Measurements from ENCODE around the gene MAFF. TPM values are rescaled to one million over a fixed set of nuclear protein-coding genes. Genes with fewer than 3 reads are reported as not detected.

Gene MAFF
- total and polyA plus RNA-seq, 3 experiments from 2014 or later: 4.6 to 7.8 (median 7.4) TPM

DNA sequence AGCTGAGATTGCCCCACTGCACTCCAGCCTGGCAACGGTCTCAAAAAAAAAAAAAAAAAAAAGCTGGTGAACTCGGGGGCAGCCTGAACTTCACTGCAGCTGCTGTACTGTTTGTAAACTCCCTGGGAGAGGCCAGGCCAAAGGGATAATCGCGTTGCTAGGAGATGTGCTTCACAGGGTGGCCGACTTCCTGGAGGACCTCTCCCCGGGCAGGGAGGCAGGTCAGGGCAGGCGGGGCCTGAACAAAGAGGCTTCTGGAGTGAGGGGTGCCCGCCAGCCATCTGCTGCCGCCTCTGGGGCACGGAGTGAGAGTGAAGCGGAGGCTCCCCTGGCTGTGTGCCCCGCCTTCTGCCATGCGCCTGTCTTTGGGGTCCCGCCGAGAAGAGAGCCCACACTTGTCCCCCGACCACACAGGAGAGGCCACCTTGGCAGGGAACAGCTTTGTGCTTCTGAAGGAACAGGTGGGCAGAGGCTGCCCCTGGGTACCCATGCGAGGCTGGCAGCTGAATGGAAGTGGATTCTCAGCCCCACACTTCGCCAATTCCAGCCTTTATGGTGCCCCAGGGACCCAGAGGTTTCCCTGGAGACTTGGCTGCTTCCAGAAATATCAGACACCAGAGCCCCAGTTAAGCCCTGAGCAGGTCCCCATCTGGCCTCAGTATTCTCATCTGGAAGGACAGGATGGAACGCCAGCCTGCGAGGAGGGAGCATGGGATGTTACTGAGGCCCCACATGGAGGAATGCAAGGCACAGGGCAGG lies 41.4 kb downstream of the MAFF start:
- H3K4me1 ChIP-seq (ENCODE audit: insufficient read depth, low read length): no peaks in the 10 kb centered on the region
- H3K27ac Mint-ChIP-seq: peak overlapping the region in 2 of 8 donors; percentile 17 to 74
- H3K4me1 Mint-ChIP-seq: peaks cover 0 to 3% (median 2%) of the 10 kb centered on the region in 3 donors
- POLR2A ChIA-PET: interaction anchor here (0.6 kb wide), 1 partner anchor 15 kb away, joined by 4 read pairs; no protein-coding TSS in a partner anchor
- no peaks in the 10 kb centered on the region for H3K27me3 ChIP-seq (ENCODE audit: insufficient read depth, low read length, poor library complexity, severe bottlenecking)
- H3K27ac ChIP-seq (ENCODE audit: low read depth, low read length): no peak overlapping the region
- no peaks in the 10 kb centered on the region for H3K9me3 ChIP-seq (ENCODE audit: low read length)
- no peaks in the 10 kb centered on the region for H3K27me3 Mint-ChIP-seq
- no peak for DNase-seq
- H3K9me3 Mint-ChIP-seq: no peaks in the 10 kb centered on the region
- CTCF ChIA-PET: no interaction called here
- H3K4me3 Mint-ChIP-seq: no peak overlapping the region
- H3K36me3 Mint-ChIP-seq: peaks cover 8 to 66% (median 14%) of the 10 kb centered on the region in 3 donors
- no peak overlapping the region for H3K4me3 ChIP-seq (ENCODE audit: low read length)
- H3K36me3 ChIP-seq (ENCODE audit: insufficient read depth, low read length): no peaks in the 10 kb centered on the region

DNA sequence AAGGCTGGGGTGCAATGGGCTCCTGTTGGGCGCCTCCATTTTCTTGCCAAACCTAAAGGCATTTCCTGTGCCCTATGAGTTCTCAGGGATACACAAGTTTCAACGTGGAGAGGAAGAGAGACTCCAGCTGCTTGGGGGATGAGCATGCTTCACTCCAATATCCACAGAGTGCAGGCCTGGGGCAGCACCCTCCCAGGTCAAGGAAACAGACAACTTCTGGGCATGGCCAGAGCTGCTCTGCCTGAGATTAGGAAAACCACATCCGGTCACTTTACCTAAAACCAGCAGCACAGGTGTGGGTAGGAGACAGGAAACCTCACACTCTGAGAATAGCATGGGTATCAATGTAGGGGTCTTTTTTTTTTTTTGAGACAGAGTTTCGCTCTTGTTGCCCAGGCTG lies 42.3 kb downstream of the MAFF start:
- ChIA-PET CTCF (no interaction called here), POLR2A (no interaction called here)
- Mint-ChIP-seq H3K4me1 (peaks cover 0 to 6% (median 4%) of the 10 kb centered on the region in 3 donors), H3K27me3 (no peaks in the 10 kb centered on the region), H3K4me3 (no peak overlapping the region), H3K9me3 (no peaks in the 10 kb centered on the region), H3K36me3 (peaks cover 11 to 65% (median 18%) of the 10 kb centered on the region in 3 donors), H3K27ac (peak overlapping the region in 2 of 8 donors; percentile 74 to 75)
- DNase-seq: no peak
- H3K27ac ChIP-seq (ENCODE audit: low read depth, low read length): no peak overlapping the region
- H3K4me1 ChIP-seq (ENCODE audit: insufficient read depth, low read length): no peaks in the 10 kb centered on the region
- no peak overlapping the region for H3K4me3 ChIP-seq (ENCODE audit: low read length)
- no peaks in the 10 kb centered on the region for H3K9me3 ChIP-seq (ENCODE audit: low read length)
- H3K27me3 ChIP-seq (ENCODE audit: insufficient read depth, low read length, poor library complexity, severe bottlenecking): no peaks in the 10 kb centered on the region
- no peaks in the 10 kb centered on the region for H3K36me3 ChIP-seq (ENCODE audit: insufficient read depth, low read length)

DNA sequence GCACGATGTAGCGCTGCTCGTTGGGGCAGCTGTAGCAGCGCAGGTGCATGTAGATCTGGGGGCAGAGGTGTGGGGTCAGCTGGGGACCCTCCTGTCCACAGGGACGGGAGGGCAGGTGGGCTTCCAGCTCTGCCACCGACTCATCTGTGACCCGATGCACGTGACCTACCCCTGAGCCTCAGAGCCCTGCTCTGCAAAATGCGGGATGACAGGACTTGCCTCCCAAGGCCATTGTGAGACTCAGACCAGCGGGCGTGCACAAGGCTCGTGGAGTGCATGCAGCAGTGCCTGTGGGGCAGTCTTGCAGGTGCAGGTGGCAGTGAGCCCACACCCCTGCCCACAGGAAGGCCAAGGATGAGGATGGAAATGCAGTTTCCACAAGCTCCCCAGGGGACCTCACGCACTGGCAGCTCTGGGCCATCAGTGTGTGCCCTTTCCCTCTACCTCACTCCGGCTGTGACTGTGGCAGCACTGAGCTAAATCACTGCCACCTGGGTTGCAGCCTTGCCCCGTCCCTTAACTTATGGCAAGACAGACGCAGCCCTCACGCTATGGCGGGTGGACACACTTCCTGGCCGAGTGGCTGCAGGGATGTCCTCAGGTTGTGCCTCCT lies 44.4 kb downstream of the MAFF start:
- no peak overlapping the region for H3K27ac Mint-ChIP-seq
- no peak overlapping the region for H3K4me3 Mint-ChIP-seq
- Histone ChIP-seq H3K4me1 (ENCODE audit: insufficient read depth, low read length) (no peaks in the 10 kb centered on the region), H3K27me3 (ENCODE audit: insufficient read depth, low read length, poor library complexity, severe bottlenecking) (no peaks in the 10 kb centered on the region), H3K9me3 (ENCODE audit: low read length) (no peaks in the 10 kb centered on the region), H3K27ac (ENCODE audit: low read depth, low read length) (no peak overlapping the region), H3K4me3 (ENCODE audit: low read length) (no peak overlapping the region), H3K36me3 (ENCODE audit: insufficient read depth, low read length) (no peaks in the 10 kb centered on the region)
- CTCF ChIA-PET: no interaction called here
- peaks cover 5 to 59% (median 14%) of the 10 kb centered on the region in 3 donors for H3K36me3 Mint-ChIP-seq
- POLR2A ChIA-PET: no interaction called here
- DNase-seq: no peak
- H3K4me1 Mint-ChIP-seq: peaks cover 0 to 8% (median 4%) of the 10 kb centered on the region in 3 donors
- H3K27me3 Mint-ChIP-seq: no peaks in the 10 kb centered on the region
- no peaks in the 10 kb centered on the region for H3K9me3 Mint-ChIP-seq

DNA sequence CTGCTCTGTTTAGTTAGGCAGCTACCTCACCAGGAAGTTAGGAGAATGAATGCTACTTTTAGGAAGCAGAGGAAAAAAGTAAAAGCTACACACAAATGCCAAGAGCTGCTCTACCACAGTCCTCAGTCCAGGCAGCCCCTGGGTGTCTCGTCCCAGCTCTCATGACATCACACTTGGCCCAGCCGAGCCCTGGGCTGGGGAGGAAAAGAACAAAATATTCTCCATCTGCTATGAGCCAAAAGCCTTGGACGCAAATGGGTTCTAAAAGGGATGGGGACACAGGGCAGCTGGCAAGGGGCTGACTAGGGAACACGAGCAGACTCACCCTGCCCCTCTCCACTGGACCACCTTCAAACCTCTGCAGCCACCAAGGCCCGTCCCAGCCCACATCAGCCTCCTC lies 44.9 kb downstream of the MAFF start:
- Mint-ChIP-seq H3K9me3 (no peaks in the 10 kb centered on the region), H3K27ac (no peak overlapping the region), H3K27me3 (no peaks in the 10 kb centered on the region), H3K4me3 (no peak overlapping the region), H3K36me3 (peaks cover 5 to 58% (median 14%) of the 10 kb centered on the region in 3 donors), H3K4me1 (peaks cover 0 to 8% (median 4%) of the 10 kb centered on the region in 3 donors)
- ChIA-PET CTCF (no interaction called here), POLR2A (no interaction called here)
- H3K4me3 ChIP-seq (ENCODE audit: low read length): no peak overlapping the region
- no peak overlapping the region for H3K27ac ChIP-seq (ENCODE audit: low read depth, low read length)
- no peaks in the 10 kb centered on the region for H3K9me3 ChIP-seq (ENCODE audit: low read length)
- H3K36me3 ChIP-seq (ENCODE audit: insufficient read depth, low read length): no peaks in the 10 kb centered on the region
- DNase-seq: no peak
- no peaks in the 10 kb centered on the region for H3K27me3 ChIP-seq (ENCODE audit: insufficient read depth, low read length, poor library complexity, severe bottlenecking)
- no peaks in the 10 kb centered on the region for H3K4me1 ChIP-seq (ENCODE audit: insufficient read depth, low read length)

DNA sequence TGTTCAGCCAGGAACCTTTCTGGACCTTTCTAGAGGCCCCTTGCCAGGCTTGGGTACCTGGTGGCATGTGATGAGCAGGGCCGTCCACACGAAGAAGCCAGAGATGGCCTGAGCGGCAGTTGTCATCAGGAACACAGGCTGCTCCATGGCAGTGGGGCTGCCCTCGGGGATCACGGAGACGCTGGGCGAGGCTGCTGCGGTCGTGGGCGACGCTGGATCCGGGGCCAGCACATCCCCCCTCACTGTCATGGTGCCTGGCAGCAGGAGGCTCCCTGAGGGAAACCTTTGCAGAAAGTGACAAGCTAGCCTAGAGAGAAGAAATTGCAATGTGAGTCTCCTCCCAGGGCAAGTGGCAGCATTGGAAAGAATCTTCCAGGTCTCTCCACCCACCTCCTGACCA lies 45.9 kb downstream of the MAFF start:
- H3K27me3 ChIP-seq (ENCODE audit: insufficient read depth, low read length, poor library complexity, severe bottlenecking): no peaks in the 10 kb centered on the region
- no peak overlapping the region for H3K4me3 Mint-ChIP-seq
- H3K27me3 Mint-ChIP-seq: no peaks in the 10 kb centered on the region
- POLR2A ChIA-PET: no interaction called here
- H3K4me3 ChIP-seq (ENCODE audit: low read length): no peak overlapping the region
- H3K27ac ChIP-seq (ENCODE audit: low read depth, low read length): no peak overlapping the region
- peaks cover 0 to 8% (median 4%) of the 10 kb centered on the region in 3 donors for H3K4me1 Mint-ChIP-seq
- no peak for DNase-seq
- no peaks in the 10 kb centered on the region for H3K4me1 ChIP-seq (ENCODE audit: insufficient read depth, low read length)
- H3K9me3 Mint-ChIP-seq: no peaks in the 10 kb centered on the region
- CTCF ChIA-PET: no interaction called here
- peaks cover 5 to 54% (median 12%) of the 10 kb centered on the region in 3 donors for H3K36me3 Mint-ChIP-seq
- no peaks in the 10 kb centered on the region for H3K9me3 ChIP-seq (ENCODE audit: low read length)
- H3K36me3 ChIP-seq (ENCODE audit: insufficient read depth, low read length): no peaks in the 10 kb centered on the region
- no peak overlapping the region for H3K27ac Mint-ChIP-seq

DNA sequence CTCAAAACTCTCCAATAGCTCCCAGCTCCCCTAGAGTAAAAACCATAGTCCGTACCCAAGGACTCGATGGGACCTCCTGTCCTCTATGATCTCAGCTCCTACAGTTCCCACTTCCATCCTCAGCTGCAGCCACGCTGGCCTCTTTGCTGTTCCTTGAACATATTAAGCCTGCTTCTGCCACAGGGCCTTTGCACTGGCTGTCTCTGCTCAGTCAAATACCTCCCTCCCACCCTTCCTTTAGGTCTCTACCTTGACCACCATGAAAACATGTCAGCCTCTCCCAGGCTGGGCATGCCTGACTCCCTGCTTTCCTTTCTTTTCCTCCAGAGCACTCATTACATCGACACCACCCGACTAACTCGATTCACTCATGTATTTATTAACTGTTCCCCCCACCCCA lies 46.5 kb downstream of the MAFF start:
- H3K9me3 ChIP-seq (ENCODE audit: low read length): no peaks in the 10 kb centered on the region
- no peak for DNase-seq
- no peak overlapping the region for H3K27ac Mint-ChIP-seq
- no peak overlapping the region for H3K4me3 Mint-ChIP-seq
- no peaks in the 10 kb centered on the region for H3K4me1 ChIP-seq (ENCODE audit: insufficient read depth, low read length)
- no peaks in the 10 kb centered on the region for H3K36me3 ChIP-seq (ENCODE audit: insufficient read depth, low read length)
- H3K36me3 Mint-ChIP-seq: peaks cover 5 to 52% (median 12%) of the 10 kb centered on the region in 3 donors
- no peak overlapping the region for H3K4me3 ChIP-seq (ENCODE audit: low read length)
- H3K4me1 Mint-ChIP-seq: peaks cover 0 to 8% (median 4%) of the 10 kb centered on the region in 3 donors
- no peaks in the 10 kb centered on the region for H3K9me3 Mint-ChIP-seq
- no peak overlapping the region for H3K27ac ChIP-seq (ENCODE audit: low read depth, low read length)
- H3K27me3 ChIP-seq (ENCODE audit: insufficient read depth, low read length, poor library complexity, severe bottlenecking): no peaks in the 10 kb centered on the region
- CTCF ChIA-PET: no interaction called here
- POLR2A ChIA-PET: no interaction called here
- no peaks in the 10 kb centered on the region for H3K27me3 Mint-ChIP-seq

DNA sequence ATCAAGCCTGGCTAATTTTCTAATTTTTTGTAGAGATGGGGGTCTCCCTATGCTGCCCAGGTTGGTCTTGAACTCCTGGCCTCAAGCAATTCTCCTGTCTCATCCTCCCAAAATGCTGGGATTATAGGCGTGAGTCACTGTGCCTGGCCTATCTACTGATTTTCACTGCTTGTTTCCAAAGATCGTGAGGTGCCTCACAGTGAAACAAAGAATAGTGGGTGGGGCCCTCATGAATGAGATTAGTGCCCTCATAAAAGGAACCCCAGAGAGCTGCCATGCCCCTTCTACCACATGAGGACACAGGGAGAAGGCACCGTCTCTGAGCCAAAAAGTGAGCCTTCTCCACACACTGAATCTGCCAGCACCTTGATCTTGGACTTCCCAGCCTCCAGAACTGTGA lies 47.5 kb downstream of the MAFF start:
- peak overlapping the region in 1 of 8 donors; percentile 60 for H3K27ac Mint-ChIP-seq
- Histone ChIP-seq H3K4me3 (ENCODE audit: low read length) (no peak overlapping the region), H3K27me3 (ENCODE audit: insufficient read depth, low read length, poor library complexity, severe bottlenecking) (no peaks in the 10 kb centered on the region), H3K36me3 (ENCODE audit: insufficient read depth, low read length) (no peaks in the 10 kb centered on the region), H3K9me3 (ENCODE audit: low read length) (no peaks in the 10 kb centered on the region), H3K4me1 (ENCODE audit: insufficient read depth, low read length) (no peaks in the 10 kb centered on the region), H3K27ac (ENCODE audit: low read depth, low read length) (no peak overlapping the region)
- H3K36me3 Mint-ChIP-seq: peaks cover 5 to 42% (median 11%) of the 10 kb centered on the region in 3 donors
- no peak for DNase-seq
- H3K4me1 Mint-ChIP-seq: peaks cover 0 to 10% (median 4%) of the 10 kb centered on the region in 3 donors
- no peaks in the 10 kb centered on the region for H3K9me3 Mint-ChIP-seq
- H3K4me3 Mint-ChIP-seq: no peak overlapping the region
- ChIA-PET CTCF (interaction anchor here (1.3 kb wide), 1 partner anchor 12 kb away, joined by 3 read pairs; no protein-coding TSS in a partner anchor), POLR2A (no interaction called here)
- H3K27me3 Mint-ChIP-seq: no peaks in the 10 kb centered on the region

DNA sequence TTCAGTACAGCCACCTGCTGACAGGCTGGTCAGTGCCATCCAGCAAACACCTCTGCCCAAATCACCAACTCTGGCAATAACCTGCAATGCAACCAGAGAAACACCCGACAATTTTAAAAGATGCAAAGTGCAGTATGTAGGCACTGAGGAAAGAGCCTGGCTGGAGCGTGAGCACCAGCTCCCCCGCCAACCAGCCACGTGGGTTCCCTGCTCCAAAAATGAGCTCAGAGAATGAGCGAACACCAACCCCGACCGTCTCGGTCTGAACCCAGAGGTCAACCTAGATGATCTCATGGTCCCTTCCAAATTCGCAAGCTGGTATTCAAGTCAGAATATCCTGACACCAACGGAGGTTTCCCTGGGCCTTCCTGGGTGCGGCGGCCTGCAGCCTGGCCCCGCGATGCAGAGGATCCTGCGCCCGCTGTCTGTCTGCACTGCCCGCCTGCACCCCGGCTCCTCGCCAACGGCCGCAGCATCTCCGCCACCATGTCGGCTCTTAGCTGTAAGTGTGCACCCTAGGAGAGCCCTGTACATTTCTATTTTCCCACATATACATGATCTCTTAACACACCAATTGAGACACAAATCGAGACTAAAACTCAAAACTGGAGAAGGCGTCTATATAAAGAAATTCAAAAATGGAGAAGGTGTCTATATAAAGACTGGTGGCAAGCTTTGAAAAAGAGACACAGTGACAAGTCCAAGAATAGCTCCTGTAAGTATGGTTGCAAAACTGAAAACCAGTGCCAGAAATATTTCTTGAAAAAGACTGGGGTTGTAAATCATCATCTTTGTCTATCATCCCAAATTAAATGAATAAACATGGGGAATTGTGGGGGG lies 48.2 kb downstream of the MAFF start:
- ChIA-PET CTCF (interaction anchor here (1.3 kb wide), 1 partner anchor 12 kb away, joined by 3 read pairs; no protein-coding TSS in a partner anchor), POLR2A (no interaction called here)
- H3K9me3 ChIP-seq (ENCODE audit: low read length): no peaks in the 10 kb centered on the region

More for the DNA sequence above, 48.2 kb downstream of the MAFF start:
- H3K4me3 Mint-ChIP-seq: no peak overlapping the region
- no peaks in the 10 kb centered on the region for H3K9me3 Mint-ChIP-seq
- Histone ChIP-seq H3K4me3 (ENCODE audit: low read length) (no peak overlapping the region), H3K27ac (ENCODE audit: low read depth, low read length) (no peak overlapping the region), H3K27me3 (ENCODE audit: insufficient read depth, low read length, poor library complexity, severe bottlenecking) (no peaks in the 10 kb centered on the region), H3K36me3 (ENCODE audit: insufficient read depth, low read length) (no peaks in the 10 kb centered on the region), H3K4me1 (ENCODE audit: insufficient read depth, low read length) (no peaks in the 10 kb centered on the region)
- peaks cover 5 to 36% (median 11%) of the 10 kb centered on the region in 3 donors for H3K36me3 Mint-ChIP-seq
- DNase-seq: no peak
- no peak overlapping the region for H3K27ac Mint-ChIP-seq
- peaks cover 0 to 10% (median 4%) of the 10 kb centered on the region in 3 donors for H3K4me1 Mint-ChIP-seq
- no peaks in the 10 kb centered on the region for H3K27me3 Mint-ChIP-seq

Data from CD8-positive, alpha-beta memory T cell (primary cell).